Measurements from ENCODE around the gene CTSH. TPM values are rescaled to one million over a fixed set of nuclear protein-coding genes. Genes with fewer than 3 reads are reported as not detected.

CTSH gene
- total RNA-seq, 2 donors from 2014 or later = 257 to 415 TPM

DNA sequence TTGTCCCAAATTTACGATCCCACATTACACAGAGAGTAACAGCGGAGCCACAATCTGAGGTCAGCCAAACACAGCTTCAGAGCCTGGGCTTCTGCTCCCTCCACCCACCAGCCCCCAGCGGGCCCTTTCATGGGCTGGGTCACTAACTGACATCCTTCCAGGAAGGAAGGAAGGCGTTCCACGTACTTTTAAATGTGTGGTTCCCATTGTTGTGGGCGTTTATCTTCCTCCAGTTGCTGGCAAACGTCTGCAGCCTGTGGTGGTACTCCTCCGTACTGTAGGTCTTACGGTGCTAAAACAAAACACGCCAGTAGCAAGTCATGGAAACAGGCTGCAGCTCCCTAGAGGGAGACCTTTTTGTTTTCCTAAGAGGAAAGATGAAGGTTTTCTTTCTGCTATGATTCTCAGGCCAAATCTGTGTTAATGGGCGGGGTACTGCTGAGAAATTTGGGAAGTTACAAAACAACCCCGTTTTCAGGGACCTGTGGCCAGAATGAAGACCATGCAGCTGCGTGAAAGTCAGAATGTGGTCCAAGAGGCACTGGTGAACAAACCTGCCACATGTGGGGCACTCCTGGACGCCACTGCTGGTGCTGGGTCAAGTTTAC lies 7.6 kb downstream of the CTSH start:
- Histone ChIP-seq H3K4me3 (no peak overlapping the region), H3K36me3 (no peaks in the 10 kb centered on the region), H3K9me3 (no peaks in the 10 kb centered on the region), H3K27me3 (replicated peaks; ENCODE audit: insufficient read depth) (no peaks in the 10 kb centered on the region), H3K27ac (peak overlapping the region in 1 of 2 donors; percentile 31), H3K4me1 (replicated peaks) (peaks cover 23% of the 10 kb centered on the region)
- no peak for DNase-seq (ENCODE audit: low spot score)
- TF ChIP-seq CTCF (IDR thresholded peaks at IDR 0.05) (no peak), POLR2AphosphoS5 (IDR thresholded peaks at IDR 0.05) (no peak), POLR2A (IDR thresholded peaks at IDR 0.05) (no peak)
- intact Hi-C loops (cut with DNase I) = no loop called here
- WGBS = 67% methylated on average over 14 of the region's 14 CpGs

- intact Hi-C loops (cut with DNase I) = no loop called here
- WGBS = 67% methylated on average over 5 of the region's 5 CpGs
- Histone ChIP-seq H3K27me3 (replicated peaks; ENCODE audit: insufficient read depth) (no peaks in the 10 kb centered on the region), H3K27ac (peak overlapping the region; percentile 72 to 82), H3K4me3 (no peak overlapping the region), H3K36me3 (no peaks in the 10 kb centered on the region), H3K4me1 (replicated peaks) (peaks cover 41% of the 10 kb centered on the region), H3K9me3 (no peaks in the 10 kb centered on the region)
- TF ChIP-seq CTCF (IDR thresholded peaks at IDR 0.05) (no peak), POLR2A (IDR thresholded peaks at IDR 0.05) (no peak), POLR2AphosphoS5 (IDR thresholded peaks at IDR 0.05) (no peak)
- DNase-seq (ENCODE audit: low spot score) = no peak
Observed at GRCh38 chr15:78934655-78935023, 10.2 kb downstream of the CTSH start.

DNA sequence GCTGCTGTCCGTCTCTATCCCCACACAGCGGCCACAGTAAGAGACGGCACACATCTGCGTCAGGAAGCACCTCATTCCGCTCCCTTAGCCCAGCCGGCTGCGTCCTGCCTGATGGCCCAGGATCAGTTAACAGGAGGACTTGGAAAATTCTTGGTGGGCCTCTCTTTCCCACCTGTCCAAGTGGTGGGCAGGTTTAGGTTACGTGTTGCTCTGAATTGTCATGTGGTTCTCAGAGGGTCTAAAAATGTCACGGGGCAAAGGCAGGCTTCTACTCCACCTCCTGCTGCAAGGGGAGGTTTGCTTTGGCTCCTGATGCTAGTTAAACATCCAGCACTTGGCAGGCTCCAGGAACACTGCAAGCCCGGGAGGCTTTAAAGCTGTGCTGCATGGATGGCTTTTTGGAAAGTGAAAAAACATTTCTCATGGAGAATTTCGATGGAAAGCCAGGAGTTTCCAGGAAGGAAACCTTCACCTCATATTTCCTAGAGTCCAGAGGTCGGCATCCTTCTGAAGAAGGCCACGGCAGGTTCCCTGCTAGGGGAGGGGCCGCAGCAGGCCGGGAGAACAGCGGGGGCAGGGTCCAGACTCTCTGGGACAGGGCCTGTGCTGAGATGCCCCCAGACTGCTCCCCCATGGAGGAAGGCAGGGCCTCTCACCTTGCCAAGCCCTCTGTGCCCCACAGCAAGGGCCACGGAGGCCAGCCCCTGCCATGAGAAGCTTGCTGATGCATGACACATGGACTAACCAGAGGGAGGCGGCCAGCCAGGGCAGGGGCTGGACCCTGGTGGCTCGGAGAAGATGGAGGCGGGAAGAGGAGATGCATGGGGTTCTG lies 10.8 kb downstream of the CTSH start:
- TF ChIP-seq POLR2A (IDR thresholded peaks at IDR 0.05) = no peak
- no peak for TF ChIP-seq CTCF (IDR thresholded peaks at IDR 0.05)
- TF ChIP-seq POLR2AphosphoS5 (IDR thresholded peaks at IDR 0.05) = peak; percentile 81

GRCh38 chr15:78933187-78933822 lies 11.5 kb downstream of the CTSH start:
- Histone ChIP-seq H3K9me3 (no peaks in the 10 kb centered on the region), H3K27me3 (replicated peaks; ENCODE audit: insufficient read depth) (no peaks in the 10 kb centered on the region), H3K4me1 (replicated peaks) (peaks cover 41% of the 10 kb centered on the region), H3K36me3 (no peaks in the 10 kb centered on the region), H3K4me3 (no peak overlapping the region), H3K27ac (peak overlapping the region; percentile 82 to 83)
- DNase-seq (ENCODE audit: low spot score) = no peak
- intact Hi-C loops (cut with DNase I) = no loop called here
- TF ChIP-seq POLR2A (IDR thresholded peaks at IDR 0.05) (no peak), POLR2AphosphoS5 (IDR thresholded peaks at IDR 0.05) (no peak), CTCF (IDR thresholded peaks at IDR 0.05) (no peak)
- WGBS = 59% methylated on average over 12 of the region's 12 CpGs

More for the DNA sequence above, 10.8 kb downstream of the CTSH start:
- peaks cover 41% of the 10 kb centered on the region for H3K4me1 ChIP-seq (replicated peaks)
- DNase-seq (ENCODE audit: low spot score) = peak; percentile 80
- H3K9me3 ChIP-seq = no peaks in the 10 kb centered on the region
- 28% methylated on average over 18 of the region's 20 CpGs for WGBS
- no peaks in the 10 kb centered on the region for H3K36me3 ChIP-seq
- intact Hi-C loops (cut with DNase I) = no loop called here
- H3K27me3 ChIP-seq (replicated peaks; ENCODE audit: insufficient read depth) = no peaks in the 10 kb centered on the region
- H3K4me3 ChIP-seq = no peak overlapping the region
- peak overlapping the region; percentile 72 to 82 for H3K27ac ChIP-seq

Data from prostate gland (tissue), 2 donors.